HG03095 (cell line): ENCODE data around the gene UNC5A.

Experiments used
- ATAC-seq: cut with Tn5 transposase; IDR thresholded peaks from one replicate; pipeline ENCODE4 v1.9.1; 2021; ENCODE audit warnings: moderate library complexity; ENCODE audit not compliant: unreplicated experiment

UNC5A gene

GRCh38 chr5:176844281-176844680, 33.9 kb downstream of the UNC5A start:
- ATAC-seq = no peak

GRCh38 chr5:176844706-176845391, 34.5 kb downstream of the UNC5A start:
- no peak for ATAC-seq

DNA sequence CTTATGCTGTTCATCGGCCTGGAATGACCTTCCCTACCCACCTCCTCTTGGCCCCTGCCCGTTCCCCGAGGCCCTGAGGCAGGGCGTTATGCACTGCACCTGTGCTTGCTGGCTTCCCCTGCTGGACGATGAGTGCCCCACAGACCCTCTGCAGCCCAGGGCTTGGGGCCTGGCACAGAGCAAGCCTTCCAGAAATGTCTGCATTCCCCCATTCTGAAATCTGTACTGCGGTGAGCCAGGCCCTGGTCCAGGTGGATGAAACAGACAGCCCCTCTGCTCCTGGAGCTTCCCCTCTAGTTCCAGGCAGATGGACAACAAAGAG, 35.0 kb downstream of the UNC5A start:
- no peak for ATAC-seq

GRCh38 chr5:176846335-176847140, 36.2 kb downstream of the UNC5A start:
- ATAC-seq = no peak

DNA sequence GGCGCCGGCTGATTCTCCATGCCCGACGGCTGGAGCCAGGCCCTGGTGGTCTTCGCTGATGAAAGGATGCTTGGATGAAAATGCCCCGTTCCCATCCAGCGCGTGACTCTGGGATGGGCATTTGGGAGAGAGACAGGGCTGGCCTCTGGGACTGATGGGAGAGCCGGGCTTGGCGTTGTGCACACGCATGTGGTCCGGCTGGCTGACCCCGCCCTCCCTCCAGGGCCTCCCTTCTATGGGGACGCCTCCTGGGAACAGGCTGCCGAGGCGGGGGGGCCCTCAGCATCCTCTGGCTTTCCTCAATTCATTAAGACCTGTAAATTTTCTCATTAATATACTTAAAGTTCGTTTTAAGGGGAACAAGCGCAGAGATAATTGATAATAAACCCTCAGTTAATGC, 36.8 kb downstream of the UNC5A start:
- no peak for ATAC-seq

DNA sequence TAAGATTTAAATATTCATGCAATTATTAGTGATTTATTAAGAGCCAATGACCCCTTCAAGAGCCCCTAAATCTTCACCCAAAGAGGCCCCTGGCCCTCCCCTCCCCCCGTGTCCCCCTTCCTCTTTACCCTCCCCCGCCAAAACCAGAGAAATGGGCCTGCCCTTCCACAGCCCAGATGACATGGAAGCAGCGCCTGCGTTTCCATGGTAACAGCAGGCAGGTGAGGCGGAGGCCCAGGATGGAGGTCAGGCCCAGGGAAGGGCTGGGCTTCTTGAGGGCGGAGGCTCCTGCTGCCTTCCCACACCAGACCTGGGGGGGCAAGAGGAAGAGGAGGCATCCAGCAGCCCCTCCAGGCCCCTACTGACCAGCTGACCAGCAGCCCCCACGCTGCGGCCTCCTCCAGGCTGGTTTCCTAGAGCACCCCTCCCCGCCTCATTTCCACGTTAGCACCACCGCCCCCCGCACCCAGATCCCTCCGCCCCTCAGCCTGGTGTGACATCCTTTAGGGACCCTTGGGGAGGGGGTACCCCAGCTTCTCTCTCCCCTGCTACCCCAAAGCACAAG, 37.4 kb downstream of the UNC5A start:
- ATAC-seq = no peak

DNA sequence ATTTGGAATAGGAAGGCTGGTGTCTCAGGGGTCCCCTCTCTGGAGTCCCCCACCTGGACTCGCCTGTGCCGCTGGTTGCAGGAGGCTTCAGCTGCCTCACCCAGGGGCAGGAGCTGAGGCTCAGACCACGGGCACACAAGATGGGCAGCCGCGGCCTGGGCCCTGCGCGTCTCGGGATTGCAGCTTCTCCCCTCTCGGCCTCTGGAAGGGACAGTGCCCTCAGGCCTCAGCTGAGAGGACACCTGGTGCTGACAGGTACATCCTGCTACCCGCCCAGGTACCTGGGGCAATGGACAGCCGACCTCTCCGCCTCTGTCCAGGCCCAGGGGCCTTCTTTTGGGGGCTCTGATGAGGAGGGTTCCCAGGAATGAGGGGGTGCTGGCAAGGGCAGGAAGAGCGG, 38.3 kb downstream of the UNC5A start:
- no peak for ATAC-seq

- no peak for ATAC-seq
Measured at GRCh38 chr5:176849611-176850227, 39.4 kb downstream of the UNC5A start.

- ATAC-seq = no peak
Measured at GRCh38 chr5:176850371-176851245, 40.2 kb downstream of the UNC5A start.

DNA sequence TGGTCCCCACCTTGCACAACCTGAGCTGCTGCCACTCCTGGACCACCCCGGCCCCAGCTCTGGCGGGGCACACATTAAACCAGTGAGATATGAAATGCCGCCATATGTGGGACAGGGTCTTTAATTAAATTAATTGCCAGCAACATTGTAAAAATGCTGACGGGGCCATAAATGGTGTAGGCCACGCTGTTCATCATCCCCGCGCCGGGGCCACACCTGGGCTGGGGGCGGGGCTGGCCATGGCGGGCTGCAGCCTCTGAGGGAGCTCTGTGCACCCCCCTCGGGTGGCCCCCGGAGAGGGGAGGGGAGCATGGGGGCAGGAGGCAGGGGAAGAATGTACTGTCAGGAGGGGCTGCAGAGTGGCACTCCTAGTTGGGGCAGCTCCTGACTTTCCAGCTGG, 41.0 kb downstream of the UNC5A start:
- ATAC-seq = no peak

GRCh38 chr5:176851871-176852658, 41.7 kb downstream of the UNC5A start:
- ATAC-seq = no peak

- ATAC-seq = no peak
Measured at GRCh38 chr5:176853151-176853778, 42.9 kb downstream of the UNC5A start.

- no peak for ATAC-seq
Measured at GRCh38 chr5:176854164-176854563, 43.8 kb downstream of the UNC5A start.

DNA sequence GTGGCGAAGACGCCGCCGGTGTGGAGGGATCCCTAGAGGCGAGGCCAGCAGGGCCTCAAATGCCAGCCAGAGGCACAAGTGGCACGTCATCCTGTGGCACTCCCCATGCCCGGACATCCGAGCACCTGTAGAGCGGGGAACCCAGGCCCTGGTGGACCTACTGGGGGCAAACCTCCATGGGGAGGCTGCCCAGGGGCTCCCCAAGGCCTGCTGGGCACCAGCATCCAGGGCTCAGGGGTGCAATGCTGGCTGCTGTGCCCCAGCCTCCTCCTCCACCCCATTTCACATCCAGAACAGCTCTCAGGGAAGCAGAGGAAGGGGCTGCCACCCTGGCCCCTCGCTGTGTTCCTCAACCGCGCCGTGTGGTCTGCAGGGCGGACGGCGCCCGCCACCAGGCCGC, 45.2 kb downstream of the UNC5A start:
- no peak for ATAC-seq

- no peak for ATAC-seq
Measured at GRCh38 chr5:176856746-176857145, 46.4 kb downstream of the UNC5A start.

GRCh38 chr5:176857216-176857893, 47.0 kb downstream of the UNC5A start:
- ATAC-seq = no peak

GRCh38 chr5:176857894-176858273, 47.5 kb downstream of the UNC5A start:
- ATAC-seq = no peak

- no peak for ATAC-seq
Measured at GRCh38 chr5:176859916-176860315, 49.6 kb downstream of the UNC5A start.

DNA sequence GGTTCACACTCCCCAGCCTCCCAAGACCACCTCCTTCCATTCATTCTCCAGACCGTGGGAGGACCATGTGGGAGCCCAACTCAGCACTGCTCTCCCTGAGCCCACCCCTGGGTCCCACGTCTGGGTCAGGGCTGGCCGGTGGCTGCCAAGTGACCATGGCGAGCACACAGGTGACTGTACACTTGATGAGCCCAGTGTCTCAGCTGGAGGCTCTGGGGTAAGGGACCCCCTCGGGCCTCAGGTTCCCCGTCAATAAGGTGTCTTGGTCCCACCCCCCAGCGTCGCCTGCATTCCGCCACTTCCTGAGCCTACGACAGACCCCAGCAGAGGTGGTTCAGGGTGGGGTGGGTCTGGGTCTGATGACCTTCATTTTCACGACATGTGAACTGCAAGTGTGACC, 50.0 kb downstream of the UNC5A start:
- no peak for ATAC-seq
